ENCODE data around the gene CYTH1. TPM values are rescaled to one million over a fixed set of nuclear protein-coding genes. Genes with fewer than 3 reads are reported as not detected.

Gene CYTH1
- total RNA-seq, 1 experiment from 2014 or later = 46.7 TPM

DNA sequence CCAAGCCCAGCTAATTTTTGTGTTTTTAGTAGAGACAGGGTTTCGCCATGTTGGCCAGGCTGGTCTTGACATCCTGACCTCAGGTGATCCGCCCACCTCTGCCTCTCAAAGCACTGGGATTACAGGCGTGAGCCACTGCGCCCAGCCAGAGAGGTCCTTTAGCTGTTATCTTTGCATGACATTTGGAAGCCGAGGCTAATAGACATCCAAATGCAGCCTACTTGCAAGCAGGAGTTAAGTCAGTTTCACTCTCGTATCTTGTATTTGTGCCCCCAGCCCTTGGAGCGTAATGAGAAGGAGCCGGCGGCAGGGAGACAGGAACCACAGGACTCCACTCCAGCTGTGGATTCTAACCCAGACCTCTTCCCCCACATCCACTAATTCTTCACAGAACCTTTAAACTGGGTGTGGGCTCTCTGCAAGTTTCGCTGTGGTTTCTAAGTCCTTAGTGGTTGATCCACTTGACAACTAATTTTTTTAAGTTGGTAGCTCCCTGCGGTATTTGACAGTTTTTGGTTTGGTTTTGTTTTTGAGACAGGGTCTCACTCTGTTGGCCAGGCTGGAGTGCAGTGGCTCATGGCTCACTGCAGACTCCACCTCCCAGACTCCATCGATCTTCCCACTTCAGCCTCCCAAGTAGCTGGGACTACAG is 3.1 kb upstream of the CYTH1 start:
- no peak for ATAC-seq
- Histone ChIP-seq H3K27me3 (ENCODE audit: control insufficient read depth, insufficient read depth, low read length) (no peaks in the 10 kb centered on the region), H3K4me3 (ENCODE audit: low read depth in 2 of 2, low read length in 2 of 2) (no peak overlapping the region), H3K9me3 (ENCODE audit: control insufficient read depth, insufficient read depth, low read depth, low read length) (no peaks in the 10 kb centered on the region), H3K36me3 (ENCODE audit: control insufficient read depth, insufficient read depth, low read length) (no peaks in the 10 kb centered on the region; the same call in 1 of the 2 replicates), H3K27ac (ENCODE audit: low read length) (no peak overlapping the region), H3K4me1 (ENCODE audit: control insufficient read depth, insufficient read depth, low read length) (peaks cover 4% of the 10 kb centered on the region)
- TF ChIP-seq TCF7L2 (IDR thresholded peaks at IDR 0.05; ENCODE audit: low read depth, low read length) (no peak), SIN3A (IDR thresholded peaks at IDR 0.05; ENCODE audit: borderline replicate concordance, insufficient read depth, low read depth, low read length) (no peak), POLR2AphosphoS5 (IDR thresholded peaks at IDR 0.05; ENCODE audit: low read depth, low read length) (0 out of 2 replicates have a peak, but pooled peaks have one; percentile 1)
- TF ChIP-seq, protein P1, sequence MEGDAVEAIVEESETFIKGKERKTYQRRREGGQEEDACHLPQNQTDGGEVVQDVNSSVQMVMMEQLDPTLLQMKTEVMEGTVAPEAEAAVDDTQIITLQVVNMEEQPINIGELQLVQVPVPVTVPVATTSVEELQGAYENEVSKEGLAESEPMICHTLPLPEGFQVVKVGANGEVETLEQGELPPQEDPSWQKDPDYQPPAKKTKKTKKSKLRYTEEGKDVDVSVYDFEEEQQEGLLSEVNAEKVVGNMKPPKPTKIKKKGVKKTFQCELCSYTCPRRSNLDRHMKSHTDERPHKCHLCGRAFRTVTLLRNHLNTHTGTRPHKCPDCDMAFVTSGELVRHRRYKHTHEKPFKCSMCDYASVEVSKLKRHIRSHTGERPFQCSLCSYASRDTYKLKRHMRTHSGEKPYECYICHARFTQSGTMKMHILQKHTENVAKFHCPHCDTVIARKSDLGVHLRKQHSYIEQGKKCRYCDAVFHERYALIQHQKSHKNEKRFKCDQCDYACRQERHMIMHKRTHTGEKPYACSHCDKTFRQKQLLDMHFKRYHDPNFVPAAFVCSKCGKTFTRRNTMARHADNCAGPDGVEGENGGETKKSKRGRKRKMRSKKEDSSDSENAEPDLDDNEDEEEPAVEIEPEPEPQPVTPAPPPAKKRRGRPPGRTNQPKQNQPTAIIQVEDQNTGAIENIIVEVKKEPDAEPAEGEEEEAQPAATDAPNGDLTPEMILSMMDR (IDR thresholded peaks at IDR 0.05) = no peak
- TF ChIP-seq, protein P2, sequence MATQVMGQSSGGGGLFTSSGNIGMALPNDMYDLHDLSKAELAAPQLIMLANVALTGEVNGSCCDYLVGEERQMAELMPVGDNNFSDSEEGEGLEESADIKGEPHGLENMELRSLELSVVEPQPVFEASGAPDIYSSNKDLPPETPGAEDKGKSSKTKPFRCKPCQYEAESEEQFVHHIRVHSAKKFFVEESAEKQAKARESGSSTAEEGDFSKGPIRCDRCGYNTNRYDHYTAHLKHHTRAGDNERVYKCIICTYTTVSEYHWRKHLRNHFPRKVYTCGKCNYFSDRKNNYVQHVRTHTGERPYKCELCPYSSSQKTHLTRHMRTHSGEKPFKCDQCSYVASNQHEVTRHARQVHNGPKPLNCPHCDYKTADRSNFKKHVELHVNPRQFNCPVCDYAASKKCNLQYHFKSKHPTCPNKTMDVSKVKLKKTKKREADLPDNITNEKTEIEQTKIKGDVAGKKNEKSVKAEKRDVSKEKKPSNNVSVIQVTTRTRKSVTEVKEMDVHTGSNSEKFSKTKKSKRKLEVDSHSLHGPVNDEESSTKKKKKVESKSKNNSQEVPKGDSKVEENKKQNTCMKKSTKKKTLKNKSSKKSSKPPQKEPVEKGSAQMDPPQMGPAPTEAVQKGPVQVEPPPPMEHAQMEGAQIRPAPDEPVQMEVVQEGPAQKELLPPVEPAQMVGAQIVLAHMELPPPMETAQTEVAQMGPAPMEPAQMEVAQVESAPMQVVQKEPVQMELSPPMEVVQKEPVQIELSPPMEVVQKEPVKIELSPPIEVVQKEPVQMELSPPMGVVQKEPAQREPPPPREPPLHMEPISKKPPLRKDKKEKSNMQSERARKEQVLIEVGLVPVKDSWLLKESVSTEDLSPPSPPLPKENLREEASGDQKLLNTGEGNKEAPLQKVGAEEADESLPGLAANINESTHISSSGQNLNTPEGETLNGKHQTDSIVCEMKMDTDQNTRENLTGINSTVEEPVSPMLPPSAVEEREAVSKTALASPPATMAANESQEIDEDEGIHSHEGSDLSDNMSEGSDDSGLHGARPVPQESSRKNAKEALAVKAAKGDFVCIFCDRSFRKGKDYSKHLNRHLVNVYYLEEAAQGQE (IDR thresholded peaks at IDR 0.05; ENCODE audit: insufficient read depth in 1 of 2, low read depth in 2 of 2, low read length in 1 of 2) = no peak
- ChIA-PET POLR2A (interaction anchor here (0.6 to 0.9 kb wide), 4 partner anchors 15 to 157 kb away, joined by 4 to 12 read pairs (median 6); no protein-coding TSS in a partner anchor), CTCF (interaction anchor here (0.6 kb wide), 1 partner anchor 18 kb away, joined by 5 read pairs; no protein-coding TSS in a partner anchor)
- intact Hi-C loops (cut with micrococcal nuclease; ENCODE audit: unreplicated experiment) = no loop called here
- in situ Hi-C loops (cut with HindIII; ENCODE audit: low pct_unique_long_range_greater_than_20kb, low sequenced_read_pairs) = no loop called here
- no peak for DNase-seq (ENCODE audit: low read depth, low spot score)
- BruUV-seq (replicated peaks) = no TSS peak

DNA sequence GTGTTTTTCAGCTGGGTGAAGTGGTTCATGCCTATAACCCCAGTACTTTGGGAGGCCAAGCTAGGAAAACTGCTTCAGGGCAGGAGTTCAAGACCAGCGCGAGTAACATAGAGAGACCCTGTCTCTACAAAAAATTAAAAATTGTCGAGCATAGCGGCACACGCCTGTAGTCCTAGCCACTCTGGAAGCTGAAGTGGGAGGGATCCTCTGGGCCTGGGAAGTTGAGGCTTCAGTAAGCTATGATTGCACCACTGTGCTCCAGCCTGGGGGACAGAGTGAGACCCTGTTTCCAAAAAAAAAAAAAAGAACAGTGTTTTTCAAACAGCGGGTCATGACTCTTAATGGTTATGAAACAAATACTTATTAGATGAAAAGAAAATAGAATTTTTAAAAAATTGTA is 2.3 kb upstream of the CYTH1 start:
- H3K9me3 ChIP-seq (ENCODE audit: control insufficient read depth, insufficient read depth, low read depth, low read length) = no peaks in the 10 kb centered on the region
- no peak overlapping the region; the same call in 1 of the 2 replicates for H3K27ac ChIP-seq (ENCODE audit: low read length)
- DNase-seq (ENCODE audit: low read depth, low spot score) (no peak), ATAC-seq (no peak)
- peaks cover 12% of the 10 kb centered on the region for H3K4me1 ChIP-seq (ENCODE audit: control insufficient read depth, insufficient read depth, low read length)
- intact Hi-C loops (cut with micrococcal nuclease; ENCODE audit: unreplicated experiment) (no loop called here), in situ Hi-C loops (cut with HindIII; ENCODE audit: low pct_unique_long_range_greater_than_20kb, low sequenced_read_pairs) (no loop called here)
- no peak overlapping the region for H3K4me3 ChIP-seq (ENCODE audit: low read depth in 2 of 2, low read length in 2 of 2)
- CTCF ChIA-PET = no interaction called here
- no peaks in the 10 kb centered on the region; the same call in 1 of the 2 replicates for H3K36me3 ChIP-seq (ENCODE audit: control insufficient read depth, insufficient read depth, low read length)
- BruUV-seq (replicated peaks) = no TSS peak
- POLR2A ChIA-PET = interaction anchor here (0.9 kb wide), 1 partner anchor 157 kb away, joined by 9 read pairs; no protein-coding TSS in a partner anchor
- H3K27me3 ChIP-seq (ENCODE audit: control insufficient read depth, insufficient read depth, low read length) = no peaks in the 10 kb centered on the region
- TF ChIP-seq SIN3A (IDR thresholded peaks at IDR 0.05; ENCODE audit: borderline replicate concordance, insufficient read depth, low read depth, low read length) (no peak), POLR2AphosphoS5 (IDR thresholded peaks at IDR 0.05; ENCODE audit: low read depth, low read length) (no peak), TCF7L2 (IDR thresholded peaks at IDR 0.05; ENCODE audit: low read depth, low read length) (no peak)
- TF ChIP-seq, protein P1 (IDR thresholded peaks at IDR 0.05) = no peak
- TF ChIP-seq, protein P2 (IDR thresholded peaks at IDR 0.05; ENCODE audit: insufficient read depth in 1 of 2, low read depth in 2 of 2, low read length in 1 of 2) = no peak
